ENCODE data around the gene NEURL2. TPM values are rescaled to one million over a fixed set of nuclear protein-coding genes. Genes with fewer than 3 reads are reported as not detected.

NEURL2 gene
- polyA plus RNA-seq, 3 donors = 0.14 to 1.1 TPM; not detected in 1

- H3K4me3 ChIP-seq (replicated peaks in 1 of 3; ENCODE audit: low read depth in 2 of 3, low read length in 3 of 3) = no peak overlapping the region
- H4K20me1 ChIP-seq (ENCODE audit: insufficient read depth, low read length) = peaks cover 26% of the 10 kb centered on the region
These were observed 41.9 kb downstream of the NEURL2 start for GRCh38 chr20:45848969-45849582.

GRCh38 chr20:45848421-45848820, 42.6 kb downstream of the NEURL2 start:
- H4K20me1 ChIP-seq (ENCODE audit: insufficient read depth, low read length) = peaks cover 28% of the 10 kb centered on the region
- Mint-ChIP-seq H3K4me1 (no peaks in the 10 kb centered on the region), H3K27ac (peak overlapping the region in 1 of 7 donors; percentile 79), H3K9me3 (no peaks in the 10 kb centered on the region), H3K36me3 (peaks cover 59 to 96% of the 10 kb centered on the region in 2 donors), H3K4me3 (no peak overlapping the region), H3K27me3 (ENCODE audit: low read depth in 3 of 3) (no peaks in the 10 kb centered on the region)
- H3K9ac ChIP-seq (ENCODE audit: insufficient read depth, low read length, poor library complexity, severe bottlenecking) = no peak overlapping the region
- peaks cover 12% of the 10 kb centered on the region for H3K79me2 ChIP-seq (ENCODE audit: insufficient read depth, low read length)
- no peaks in the 10 kb centered on the region for H3K27me3 ChIP-seq (ENCODE audit: control insufficient read depth in 2 of 2, insufficient read depth in 2 of 2, low read length in 2 of 2)
- H3K4me3 ChIP-seq (replicated peaks in 1 of 3; ENCODE audit: low read depth in 2 of 3, low read length in 3 of 3) = no peak overlapping the region
- 97% methylated on average over 8 of the region's 8 CpGs for WGBS (ENCODE audit: insufficient coverage)
- H3K9me3 ChIP-seq (replicated peaks in 1 of 2; ENCODE audit: control insufficient read depth in 1 of 2, insufficient read depth in 1 of 2, low read length in 2 of 2) = no peaks in the 10 kb centered on the region
- no peak for DNase-seq
- intact Hi-C loops (cut with micrococcal nuclease) = no loop called here
- H3K36me3 ChIP-seq (replicated peaks in 1 of 2; ENCODE audit: control insufficient read depth in 1 of 2, insufficient read depth in 2 of 2, low read length in 2 of 2) = peaks cover 75 to 95% of the 10 kb centered on the region in 2 donors
- no peak overlapping the region for H3K4me2 ChIP-seq (replicated peaks; ENCODE audit: extremely low read depth, low read length, poor library complexity, severe bottlenecking)
- H3K27ac ChIP-seq (ENCODE audit: low read depth in 1 of 2, low read length in 2 of 2) = no peak overlapping the region
- no peaks in the 10 kb centered on the region for H3K4me1 ChIP-seq (ENCODE audit: control insufficient read depth in 1 of 2, insufficient read depth in 2 of 2, low read length in 2 of 2)
- no peak overlapping the region for H2AFZ ChIP-seq (ENCODE audit: insufficient read depth, low read depth, low read length, poor library complexity, severe bottlenecking)
- TF ChIP-seq, protein P1, sequence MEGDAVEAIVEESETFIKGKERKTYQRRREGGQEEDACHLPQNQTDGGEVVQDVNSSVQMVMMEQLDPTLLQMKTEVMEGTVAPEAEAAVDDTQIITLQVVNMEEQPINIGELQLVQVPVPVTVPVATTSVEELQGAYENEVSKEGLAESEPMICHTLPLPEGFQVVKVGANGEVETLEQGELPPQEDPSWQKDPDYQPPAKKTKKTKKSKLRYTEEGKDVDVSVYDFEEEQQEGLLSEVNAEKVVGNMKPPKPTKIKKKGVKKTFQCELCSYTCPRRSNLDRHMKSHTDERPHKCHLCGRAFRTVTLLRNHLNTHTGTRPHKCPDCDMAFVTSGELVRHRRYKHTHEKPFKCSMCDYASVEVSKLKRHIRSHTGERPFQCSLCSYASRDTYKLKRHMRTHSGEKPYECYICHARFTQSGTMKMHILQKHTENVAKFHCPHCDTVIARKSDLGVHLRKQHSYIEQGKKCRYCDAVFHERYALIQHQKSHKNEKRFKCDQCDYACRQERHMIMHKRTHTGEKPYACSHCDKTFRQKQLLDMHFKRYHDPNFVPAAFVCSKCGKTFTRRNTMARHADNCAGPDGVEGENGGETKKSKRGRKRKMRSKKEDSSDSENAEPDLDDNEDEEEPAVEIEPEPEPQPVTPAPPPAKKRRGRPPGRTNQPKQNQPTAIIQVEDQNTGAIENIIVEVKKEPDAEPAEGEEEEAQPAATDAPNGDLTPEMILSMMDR (IDR thresholded peaks at IDR 0.05) = no peak

More at GRCh38 chr20:45848969-45849582, 41.9 kb downstream of the NEURL2 start:
- H3K4me1 Mint-ChIP-seq = no peaks in the 10 kb centered on the region
- TF ChIP-seq, protein P1 (IDR thresholded peaks at IDR 0.05) = no peak
- H3K36me3 Mint-ChIP-seq = peaks cover 59 to 96% of the 10 kb centered on the region in 2 donors
- no peak overlapping the region for H2AFZ ChIP-seq (ENCODE audit: insufficient read depth, low read depth, low read length, poor library complexity, severe bottlenecking)
- no peaks in the 10 kb centered on the region for H3K9me3 Mint-ChIP-seq
- no peaks in the 10 kb centered on the region for H3K4me1 ChIP-seq (ENCODE audit: control insufficient read depth in 1 of 2, insufficient read depth in 2 of 2, low read length in 2 of 2)
- no peaks in the 10 kb centered on the region for H3K9me3 ChIP-seq (replicated peaks in 1 of 2; ENCODE audit: control insufficient read depth in 1 of 2, insufficient read depth in 1 of 2, low read length in 2 of 2)
- H3K27ac Mint-ChIP-seq = no peak overlapping the region
- no peaks in the 10 kb centered on the region for H3K27me3 ChIP-seq (ENCODE audit: control insufficient read depth in 2 of 2, insufficient read depth in 2 of 2, low read length in 2 of 2)
- H3K4me3 Mint-ChIP-seq = no peak overlapping the region
- peaks cover 18% of the 10 kb centered on the region for H3K79me2 ChIP-seq (ENCODE audit: insufficient read depth, low read length)
- H3K27ac ChIP-seq (ENCODE audit: low read depth in 1 of 2, low read length in 2 of 2) = no peak overlapping the region
- intact Hi-C loops (cut with micrococcal nuclease) = no loop called here
- peaks cover 0 to 2% (median 0%) of the 10 kb centered on the region in 3 donors for H3K27me3 Mint-ChIP-seq (ENCODE audit: low read depth in 3 of 3)
- no peak overlapping the region for H3K9ac ChIP-seq (ENCODE audit: insufficient read depth, low read length, poor library complexity, severe bottlenecking)
- H3K4me2 ChIP-seq (replicated peaks; ENCODE audit: extremely low read depth, low read length, poor library complexity, severe bottlenecking) = no peak overlapping the region
- H3K36me3 ChIP-seq (replicated peaks in 1 of 2; ENCODE audit: control insufficient read depth in 1 of 2, insufficient read depth in 2 of 2, low read length in 2 of 2) = peaks cover 74 to 94% of the 10 kb centered on the region in 2 donors
- DNase-seq = no peak
- WGBS (ENCODE audit: insufficient coverage) = 100% methylated on average over 3 of the region's 8 CpGs
